MV-4-11 (cell line): ENCODE measurements around the gene CAPS.
A peak's percentile ranks its signal among the peaks of the same experiment; 100 is the strongest.
"Not testable (repeated sequence)": the region's sequence is repeated elsewhere in the genome, so short reads cannot be mapped to it uniquely, and the experiment has no call there.

Source experiments
- DNase-seq: peaks from one replicate; lab custom pipeline; 2025; lab: John Stamatoyannopoulos, UW

Gene CAPS

GRCh38 chr19:5957170-5957569 is 43.1 kb downstream of the CAPS start:
- no peak for DNase-seq

DNA sequence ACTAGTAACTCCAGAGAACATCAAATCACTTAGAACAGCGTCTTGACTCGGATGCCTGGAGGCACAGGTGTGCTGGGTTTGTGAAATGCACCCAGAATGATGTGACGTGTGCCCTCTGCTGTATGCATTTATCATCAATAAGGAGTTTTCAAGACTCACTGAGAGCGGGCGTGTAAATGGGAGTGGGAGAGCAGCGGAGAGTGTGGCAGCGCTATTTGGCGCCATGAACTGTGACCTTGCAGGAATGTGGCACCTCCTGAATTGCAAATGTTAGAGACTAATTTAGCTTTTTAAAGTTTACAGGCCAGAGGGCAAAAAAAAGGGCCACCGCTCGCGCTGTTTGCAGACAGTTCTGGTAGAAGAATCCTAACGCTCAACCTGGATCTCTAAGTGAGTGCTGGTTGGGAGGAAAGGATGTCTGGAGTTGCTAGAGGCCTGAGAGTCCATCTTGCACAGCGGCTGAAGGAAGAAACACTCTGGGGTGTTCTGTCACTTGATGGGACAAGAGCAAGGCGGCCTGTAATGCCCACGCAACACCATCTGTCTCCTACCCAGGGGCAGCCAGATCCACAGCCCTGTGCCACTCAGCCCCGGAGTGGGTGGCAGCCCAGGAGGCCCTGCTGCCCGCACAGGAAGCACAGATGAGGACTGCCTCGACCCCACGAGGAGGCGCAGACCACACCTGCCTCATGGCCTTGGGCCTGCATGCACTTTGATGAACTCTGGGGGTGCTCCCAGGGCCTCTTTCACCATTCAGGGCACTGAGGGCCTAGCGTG is 44.2 kb downstream of the CAPS start:
- DNase-seq, result no peak

DNA sequence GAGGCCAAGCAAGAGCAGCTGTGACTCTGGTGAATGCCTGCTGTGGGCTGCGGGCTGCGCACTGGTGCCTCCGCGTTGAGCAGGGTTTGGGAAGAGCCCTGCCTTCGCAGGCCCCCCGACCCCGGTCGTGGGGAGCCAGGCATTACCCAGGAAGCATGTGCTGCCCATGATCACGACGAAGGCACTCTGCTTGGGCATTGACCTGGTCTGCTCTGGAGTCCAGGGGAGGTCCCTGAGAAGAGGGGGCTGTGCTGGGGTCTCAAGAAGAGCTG is 44.7 kb downstream of the CAPS start:
- DNase-seq, result no peak

DNA sequence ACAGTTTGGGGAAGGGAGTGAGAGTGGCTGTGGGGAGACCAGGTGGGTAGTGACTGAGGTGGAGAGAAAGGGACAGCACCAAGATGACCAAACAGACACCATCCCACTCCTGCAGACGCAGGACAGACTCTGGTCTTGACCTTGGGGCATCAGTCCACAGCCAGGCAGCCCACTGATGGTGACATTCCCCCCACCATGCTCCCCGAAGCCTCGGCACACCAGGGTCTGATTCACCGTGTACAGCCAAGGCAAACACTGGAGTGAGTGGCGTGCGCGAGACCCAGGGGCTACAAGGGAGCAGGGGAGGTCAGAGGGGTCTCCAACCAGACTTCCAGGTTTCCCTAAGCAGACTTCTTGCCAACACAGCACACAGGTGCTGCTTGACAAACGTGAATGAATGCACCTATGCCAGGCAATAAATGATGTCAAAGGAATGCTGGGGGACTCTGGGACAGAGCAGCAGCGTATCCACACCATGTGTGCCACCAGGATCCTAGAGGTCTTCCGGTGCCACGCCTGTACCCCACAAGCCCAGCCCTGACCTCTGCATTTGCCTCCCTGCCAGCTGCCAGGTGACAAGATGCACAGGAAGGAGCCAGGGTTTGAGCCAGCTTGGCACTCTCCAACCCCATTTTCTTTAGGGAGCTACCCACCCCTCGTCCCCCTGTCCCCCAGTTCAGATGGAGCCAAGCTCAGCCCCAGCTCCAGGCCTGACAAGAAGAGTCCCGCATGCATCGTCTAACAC is 45.4 kb downstream of the CAPS start:
- no peak for DNase-seq

DNA sequence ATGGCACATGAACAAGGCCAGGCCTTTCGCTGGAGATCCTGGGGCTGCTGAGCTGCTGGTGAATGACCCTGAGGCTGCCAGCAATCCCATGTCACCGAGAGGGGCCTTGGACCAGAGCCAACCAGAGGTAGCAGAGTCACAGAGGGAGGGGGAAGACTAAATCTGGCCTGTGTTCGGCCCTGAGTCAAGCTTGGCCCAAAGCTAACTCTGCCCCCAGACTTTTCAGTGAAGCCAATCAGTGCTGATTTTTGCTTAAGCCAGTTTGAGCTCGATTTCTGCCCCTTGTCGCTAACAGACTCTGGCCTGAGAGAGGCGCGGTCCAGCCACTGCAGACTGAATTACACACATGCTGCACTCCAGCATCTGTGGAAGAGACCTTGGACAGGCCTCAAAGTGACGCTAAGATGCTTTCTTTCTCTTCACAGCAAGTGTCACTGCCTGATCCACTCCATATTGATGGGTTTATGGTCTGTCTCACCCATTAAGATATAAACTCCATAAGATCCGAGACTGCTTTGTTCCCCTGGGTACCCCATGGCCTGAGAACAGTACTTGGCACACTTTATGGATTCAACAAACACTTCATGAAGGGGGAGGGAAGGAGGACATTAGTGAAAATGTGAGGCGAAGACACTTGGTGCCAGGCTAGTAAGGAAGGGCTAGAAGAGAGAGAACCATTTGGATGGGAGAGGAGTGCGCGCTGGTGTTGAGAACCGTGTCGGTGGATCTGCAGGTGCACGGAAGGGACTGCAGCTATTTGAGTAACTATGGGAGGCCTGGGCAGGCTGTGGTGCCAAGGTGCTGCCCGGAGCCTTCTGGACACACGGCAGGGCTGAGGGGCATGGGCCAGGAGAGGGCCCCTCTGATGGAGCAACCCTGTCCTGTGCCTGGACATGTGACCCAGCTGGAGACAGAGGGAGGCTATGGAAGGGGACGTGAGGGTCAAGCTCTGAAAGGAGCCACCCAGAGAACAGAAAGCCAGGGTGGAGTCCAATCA is 46.2 kb downstream of the CAPS start:
- DNase-seq, result no peak

DNA sequence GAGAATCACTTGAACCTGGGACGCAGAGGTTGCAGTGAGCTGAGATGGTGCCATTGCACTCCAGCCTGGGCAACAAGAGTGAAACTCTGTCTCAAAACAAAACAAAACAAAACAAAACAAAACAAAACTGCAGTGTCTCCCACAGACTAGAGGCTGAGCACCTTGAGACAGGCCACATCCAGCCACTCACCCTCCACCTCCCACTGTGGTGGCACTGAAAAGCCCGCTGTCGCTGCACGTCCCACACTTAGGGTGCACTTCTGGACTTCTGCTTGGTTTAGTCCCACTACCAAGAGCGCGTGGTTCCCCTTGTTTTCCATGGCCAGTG is 47.6 kb downstream of the CAPS start:
- not testable (repeated sequence) for DNase-seq

- DNase-seq, result peak; percentile 77
Observed at GRCh38 chr19:5961969-5962945, 48.2 kb downstream of the CAPS start.

DNA sequence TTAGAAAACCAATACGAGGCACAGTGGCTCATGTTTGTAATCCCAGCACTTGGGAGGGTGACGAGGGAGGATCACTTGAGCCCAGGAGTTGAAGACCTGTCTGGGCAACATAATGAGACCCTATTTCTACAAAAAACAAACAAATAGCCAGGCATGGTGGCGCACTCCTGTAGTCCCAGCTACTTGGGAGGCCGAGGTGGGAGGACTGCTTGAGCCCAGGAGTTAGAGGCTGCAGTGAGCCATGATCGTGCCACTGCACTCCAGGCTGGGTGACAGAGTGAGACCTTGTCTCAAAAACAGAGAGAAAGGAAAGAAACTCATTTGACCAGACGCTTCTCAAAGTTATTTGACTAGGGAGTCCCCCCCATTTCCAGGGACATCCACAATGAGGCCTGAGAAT is 49.2 kb downstream of the CAPS start:
- DNase-seq, result not testable (repeated sequence)

DNA sequence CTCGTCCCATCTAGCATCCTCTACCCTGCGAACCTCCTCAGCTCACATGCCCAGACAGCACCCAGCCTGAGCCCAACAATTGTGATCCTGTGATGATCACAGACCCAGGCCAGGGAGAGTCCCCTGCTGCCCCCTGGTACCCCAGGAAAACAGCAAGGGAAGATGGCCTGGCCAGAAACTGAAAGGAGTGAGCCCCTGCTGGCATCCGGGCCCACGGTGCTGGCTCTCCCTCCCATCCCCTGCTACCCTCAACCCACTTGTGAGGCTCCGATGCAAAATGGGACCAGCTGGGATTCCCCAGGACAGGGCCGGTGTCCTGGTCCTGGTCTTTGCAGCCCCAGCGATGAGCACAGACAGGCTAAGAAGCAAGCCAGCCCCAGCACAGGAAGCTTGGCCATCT is 49.8 kb downstream of the CAPS start:
- DNase-seq, result no peak

GRCh38 chr19:5964816-5965565 is 50.9 kb downstream of the CAPS start:
- no peak for DNase-seq
